Lung (tissue), 12 donors: ENCODE data around the gene ACACA. TPM values are rescaled to one million over a fixed set of nuclear protein-coding genes. Genes with fewer than 3 reads are reported as not detected.

Source experiments
- ATAC-seq: fragments of 200-7000 bp; cut with Tn5 transposase; one replicate; pipeline ENCODE4 v1.9.1; 2020; ENCODE audit warnings: moderate number of reproducible peaks; ENCODE audit not compliant: insufficient read depth, low FRiP score
- DNase-seq, 3 donors: peaks; one replicate each; pipeline ENCODE4 v3.0.0-alpha.2; 2013 to 2017
- H3K27ac ChIP-seq, 2 donors: one replicate each; pipeline ENCODE4 v1.5.1; 2013; ENCODE audit warnings: mild to moderate bottlenecking in 2 of 2, moderate library complexity in 2 of 2, control low read depth in 1 of 2, inconsistent platforms in 1 of 2, low read depth in 1 of 2, low read length in 1 of 2
- H3K27me3 ChIP-seq, 3 donors: one replicate each; pipeline ENCODE4 v1.5.1; 2013; ENCODE audit warnings: low read length in 2 of 3; ENCODE audit not compliant: control insufficient read depth in 3 of 3, insufficient read depth in 3 of 3
- H3K36me3 ChIP-seq, 4 donors: one replicate each; pipeline ENCODE4 v1.5.1; 2013; ENCODE audit warnings: low read length in 4 of 4, mild to moderate bottlenecking in 1 of 4, moderate library complexity in 1 of 4; ENCODE audit not compliant: control insufficient read depth in 4 of 4, insufficient read depth in 4 of 4
- H3K4me1 ChIP-seq, 5 donors: one replicate each; pipeline ENCODE4 v1.5.1; 2013; ENCODE audit warnings: low read length in 5 of 5, mild to moderate bottlenecking in 2 of 5, moderate library complexity in 1 of 5; ENCODE audit not compliant: control insufficient read depth in 5 of 5, insufficient read depth in 5 of 5
- H3K4me3 ChIP-seq: one replicate; pipeline ENCODE4 v1.5.1; 2013; ENCODE audit warnings: mild to moderate bottlenecking, control low read depth, moderate library complexity
- H3K9ac ChIP-seq, 2 donors: one replicate each; pipeline ENCODE4 v1.5.1; 2013; ENCODE audit warnings: low read length in 2 of 2, control low read depth in 1 of 2; ENCODE audit not compliant: insufficient read depth in 1 of 2
- H3K9me3 ChIP-seq, 4 donors: one replicate each; pipeline ENCODE4 v1.5.1; 2013; ENCODE audit warnings: low read length in 3 of 4, mild to moderate bottlenecking in 1 of 4, moderate library complexity in 1 of 4; ENCODE audit not compliant: control insufficient read depth in 4 of 4, insufficient read depth in 3 of 4
- WGBS, 2 donors: extraction: QIAGEN DNeasy Blood & Tissue Kit; methylation state at CpG; one replicate each; pipeline ENCODE4 v1.1.7; 2013; 5-methylcytosine and 5-hydroxymethylcytosine counted together
- polyA plus RNA-seq, 2 donors: library from polyadenylated mRNA; stranded (reverse); fragments of 200-250 nt; gene quantifications; one replicate each; pipeline ENCODE4 v1.2.1, GENCODE V29; 2013
- total RNA-seq, 2 donors: library from RNA; depleted of rRNA in 1 of 2; stranded (reverse); fragments of >200 nt in 1 of 2; gene quantifications; one replicate each; pipeline ENCODE4 v1.2.1, GENCODE V29; 2014 to 2021
- TF ChIP-seq, protein P1 (sequence below): IDR thresholded peaks from 2 replicates; pipeline ENCODE4 v1.5.1; 2012; ENCODE audit warnings: mild to moderate bottlenecking; ENCODE audit errors: control extremely low read depth, extremely low read depth
- donor health status: control.
- donor health status: control.
- donor health status: Bipolar disorder and iron deficiency.
- donor health status: healthy.
- donor health status: DM: yes; HTN: yes; CAD: no.

Gene ACACA
- total and polyA plus RNA-seq, 4 donors, result 26.0 to 111 (median 55.6) TPM

DNA sequence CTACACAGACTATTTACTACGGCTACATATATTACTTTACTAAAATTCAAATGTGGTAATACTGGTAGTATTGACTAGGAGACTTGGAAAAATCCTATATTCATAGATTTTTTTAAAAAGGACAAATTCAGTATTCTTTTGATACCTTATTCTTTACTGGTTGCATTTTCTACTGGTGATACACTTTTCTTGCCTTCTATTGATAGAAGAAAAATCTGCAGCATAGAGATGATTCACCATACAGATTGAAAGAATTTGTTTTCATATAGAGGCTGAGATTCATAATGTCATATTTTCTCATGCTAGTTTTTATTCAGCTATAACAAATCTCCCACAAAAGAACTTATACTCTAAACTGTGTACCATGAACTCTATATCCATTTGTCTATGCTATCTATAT, 226.3 kb downstream of the ACACA start:
- ATAC-seq, result no peak
- H3K36me3 ChIP-seq, result peaks cover 10 to 22% (median 12%) of the 10 kb centered on the region in 4 donors
- H3K4me3 ChIP-seq, result no peak overlapping the region
- H3K27me3 ChIP-seq, result no peaks in the 10 kb centered on the region
- no peak for DNase-seq
- no peak overlapping the region for H3K9ac ChIP-seq
- 94 to 98% methylated on average over 1 of the region's 1 CpG for WGBS, 2 donors
- TF ChIP-seq, protein P1, sequence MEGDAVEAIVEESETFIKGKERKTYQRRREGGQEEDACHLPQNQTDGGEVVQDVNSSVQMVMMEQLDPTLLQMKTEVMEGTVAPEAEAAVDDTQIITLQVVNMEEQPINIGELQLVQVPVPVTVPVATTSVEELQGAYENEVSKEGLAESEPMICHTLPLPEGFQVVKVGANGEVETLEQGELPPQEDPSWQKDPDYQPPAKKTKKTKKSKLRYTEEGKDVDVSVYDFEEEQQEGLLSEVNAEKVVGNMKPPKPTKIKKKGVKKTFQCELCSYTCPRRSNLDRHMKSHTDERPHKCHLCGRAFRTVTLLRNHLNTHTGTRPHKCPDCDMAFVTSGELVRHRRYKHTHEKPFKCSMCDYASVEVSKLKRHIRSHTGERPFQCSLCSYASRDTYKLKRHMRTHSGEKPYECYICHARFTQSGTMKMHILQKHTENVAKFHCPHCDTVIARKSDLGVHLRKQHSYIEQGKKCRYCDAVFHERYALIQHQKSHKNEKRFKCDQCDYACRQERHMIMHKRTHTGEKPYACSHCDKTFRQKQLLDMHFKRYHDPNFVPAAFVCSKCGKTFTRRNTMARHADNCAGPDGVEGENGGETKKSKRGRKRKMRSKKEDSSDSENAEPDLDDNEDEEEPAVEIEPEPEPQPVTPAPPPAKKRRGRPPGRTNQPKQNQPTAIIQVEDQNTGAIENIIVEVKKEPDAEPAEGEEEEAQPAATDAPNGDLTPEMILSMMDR, result no peak
- no peak overlapping the region for H3K27ac ChIP-seq
- no peaks in the 10 kb centered on the region for H3K9me3 ChIP-seq
- H3K4me1 ChIP-seq, result peaks cover 0 to 7% (median 0%) of the 10 kb centered on the region in 5 donors

DNA sequence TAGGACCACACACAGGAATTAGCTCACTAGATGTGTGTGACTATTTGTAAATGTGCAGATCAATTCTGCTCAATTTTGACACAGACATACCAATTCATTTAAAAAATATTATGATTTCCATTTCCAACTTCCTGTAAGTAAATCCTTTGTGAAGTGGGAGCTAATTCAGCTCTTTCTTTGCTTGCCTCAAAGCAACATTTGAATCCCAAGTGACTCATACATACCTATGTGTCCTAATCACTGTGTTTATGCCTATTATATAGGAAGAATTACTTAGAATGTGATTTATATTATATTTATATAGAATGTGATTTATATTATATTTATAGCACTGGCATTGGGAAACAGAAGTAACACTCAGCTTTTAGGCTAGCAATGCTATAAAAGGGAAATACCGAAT, 226.7 kb downstream of the ACACA start:
- Histone ChIP-seq H3K27ac (no peak overlapping the region), H3K9ac (no peak overlapping the region), H3K9me3 (no peaks in the 10 kb centered on the region), H3K36me3 (peaks cover 11 to 22% (median 13%) of the 10 kb centered on the region in 4 donors), H3K4me3 (no peak overlapping the region), H3K27me3 (no peaks in the 10 kb centered on the region), H3K4me1 (peaks cover 0 to 7% (median 0%) of the 10 kb centered on the region in 5 donors)
- no peak for ATAC-seq
- TF ChIP-seq, protein P1, result no peak
- 95 to 97% methylated on average over 1 of the region's 1 CpG for WGBS, 2 donors
- no peak for DNase-seq

DNA sequence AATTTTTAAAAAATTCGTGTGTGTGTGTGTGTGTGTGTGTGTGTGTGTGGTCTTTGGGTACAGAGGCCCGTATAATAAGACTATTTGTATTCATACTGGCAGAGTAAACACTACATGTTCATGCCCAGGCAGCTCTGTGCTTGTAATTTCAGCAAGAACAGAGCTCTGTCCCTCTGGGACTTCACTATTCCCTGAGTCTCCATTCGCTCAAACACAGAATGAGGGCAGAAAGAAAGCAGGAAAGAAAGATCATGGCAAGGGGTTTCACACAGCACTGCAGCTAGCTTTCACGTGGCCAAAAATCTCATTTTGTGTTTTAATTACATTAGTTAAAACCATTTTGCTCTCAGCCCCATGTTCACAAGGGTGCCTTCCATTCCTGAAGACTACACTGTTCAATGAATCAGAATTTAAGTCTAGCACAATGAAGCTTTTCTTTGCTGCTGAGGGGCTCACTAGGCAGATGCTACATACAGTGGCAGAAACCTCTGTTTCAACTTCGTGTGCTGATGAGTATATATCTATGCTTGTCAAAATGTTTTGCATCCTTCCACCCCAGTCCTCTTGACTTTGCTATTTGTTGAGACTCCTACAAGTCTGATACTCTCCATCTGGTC, 229.3 kb downstream of the ACACA start:
- Histone ChIP-seq H3K27ac (no peak overlapping the region), H3K4me3 (no peak overlapping the region), H3K9ac (no peak overlapping the region), H3K36me3 (peaks cover 10 to 22% (median 16%) of the 10 kb centered on the region in 4 donors), H3K9me3 (no peaks in the 10 kb centered on the region), H3K4me1 (no peaks in the 10 kb centered on the region), H3K27me3 (no peaks in the 10 kb centered on the region)
- TF ChIP-seq, protein P1, result no peak
- 66 to 76% methylated on average over 5 of the region's 5 CpGs for WGBS, 2 donors
- ATAC-seq, result no peak
- peak in 2 of 3 donors; percentile 8 to 25 for DNase-seq

DNA sequence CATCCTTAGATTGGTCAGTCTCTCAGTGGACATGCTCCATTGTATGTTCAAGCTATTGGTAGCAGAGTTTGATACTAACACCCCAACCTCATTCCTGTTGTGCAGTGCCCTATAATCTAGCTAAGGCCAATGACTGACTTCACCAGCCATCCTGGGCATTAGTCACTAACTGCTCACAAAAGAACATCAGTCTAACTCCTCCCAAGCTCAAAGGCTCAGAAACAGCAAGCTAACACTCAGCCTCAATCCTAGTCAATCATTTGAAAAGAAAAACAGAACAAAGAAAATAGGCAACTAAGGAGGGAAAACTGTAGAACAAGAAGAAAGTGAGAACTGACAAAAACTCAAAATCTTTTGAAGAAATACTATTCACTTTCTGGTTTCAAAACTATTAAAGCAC, 229.9 kb downstream of the ACACA start:
- Histone ChIP-seq H3K9ac (no peak overlapping the region), H3K36me3 (peaks cover 10 to 22% (median 16%) of the 10 kb centered on the region in 4 donors), H3K4me1 (no peaks in the 10 kb centered on the region), H3K27me3 (no peaks in the 10 kb centered on the region), H3K9me3 (no peaks in the 10 kb centered on the region), H3K27ac (no peak overlapping the region), H3K4me3 (no peak overlapping the region)
- ATAC-seq (no peak), DNase-seq (no peak)
- TF ChIP-seq, protein P1, result no peak
